ENCODE measurements around the gene LMF1. TPM values are rescaled to one million over a fixed set of nuclear protein-coding genes. Genes with fewer than 3 reads are reported as not detected.

The LMF1 gene
- total RNA-seq, 2 experiments from 2014 or later, result 11.4 to 29.6 TPM

DNA sequence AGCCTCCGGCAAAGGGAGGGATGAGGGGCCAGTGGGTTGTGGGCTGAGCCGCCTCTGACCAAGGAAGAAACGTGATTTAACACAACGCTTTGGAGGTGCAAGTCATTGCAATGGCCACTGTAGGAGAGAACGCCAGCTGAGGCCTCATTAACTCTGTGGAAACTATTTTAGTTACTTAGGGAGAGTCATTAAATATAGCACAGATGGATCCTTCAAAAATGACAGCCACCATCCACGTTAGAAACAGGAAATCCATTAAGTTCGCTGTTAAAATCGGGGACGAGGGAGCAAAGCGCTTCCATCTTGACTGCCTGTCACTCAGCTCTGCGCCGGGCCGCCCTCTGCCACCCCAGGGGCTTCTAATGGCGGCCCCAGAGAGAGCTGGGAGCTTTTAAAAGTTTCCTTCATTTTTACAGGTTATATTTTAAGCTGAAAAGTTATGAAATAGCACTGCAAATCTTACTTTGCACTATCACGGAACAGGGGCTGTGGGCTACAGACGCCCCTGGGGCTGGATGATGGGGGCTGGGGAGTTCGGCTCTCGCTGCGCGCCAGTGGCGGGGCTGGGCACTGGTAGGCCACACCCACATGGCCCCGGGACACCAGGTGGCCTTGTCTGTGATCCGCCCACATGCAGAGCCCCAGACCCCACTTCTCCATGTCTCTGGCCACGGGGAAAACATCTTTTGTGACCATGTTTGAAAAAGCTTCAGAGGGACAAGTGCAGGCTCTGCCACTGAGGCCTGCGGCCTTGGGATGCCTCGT lies 54.6 kb downstream of the LMF1 start:
- DNase-seq (no peak), ATAC-seq (no peak)
- CTCF ChIA-PET, result no interaction called here
- H3K27me3 Mint-ChIP-seq, result no peaks in the 10 kb centered on the region
- no peak overlapping the region for H3K4me3 Mint-ChIP-seq
- no peaks in the 10 kb centered on the region for H3K36me3 Mint-ChIP-seq
- H3K9me3 Mint-ChIP-seq (ENCODE audit: low read depth), result no peaks in the 10 kb centered on the region
- H3K4me1 Mint-ChIP-seq, result no peaks in the 10 kb centered on the region
- no peak overlapping the region for H3K27ac Mint-ChIP-seq

DNA sequence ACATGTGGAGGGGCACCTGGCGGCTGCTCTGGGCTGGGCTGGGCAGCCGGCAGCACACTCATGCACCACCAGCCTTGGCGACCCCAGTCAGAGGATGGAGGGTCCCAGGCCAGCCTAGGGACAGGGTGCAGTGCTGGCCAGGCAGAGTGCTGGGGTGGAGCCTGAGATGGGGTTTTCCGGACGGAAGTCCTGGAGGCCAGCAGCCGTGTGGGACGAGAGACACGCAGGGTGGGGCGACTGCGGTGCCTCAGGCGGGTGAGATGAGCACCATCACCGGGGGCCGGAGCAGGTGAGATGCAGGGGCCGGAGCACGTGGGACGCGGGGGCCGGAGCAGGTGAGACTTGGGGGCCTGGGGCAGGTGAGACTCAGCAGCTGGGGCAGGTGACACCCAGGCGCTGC lies 55.2 kb downstream of the LMF1 start:
- no peaks in the 10 kb centered on the region for H3K9me3 Mint-ChIP-seq (ENCODE audit: low read depth)
- CTCF ChIA-PET, result no interaction called here
- H3K4me1 Mint-ChIP-seq, result no peaks in the 10 kb centered on the region
- no peak overlapping the region for H3K27ac Mint-ChIP-seq
- H3K4me3 Mint-ChIP-seq, result no peak overlapping the region
- DNase-seq (no peak), ATAC-seq (no peak)
- H3K27me3 Mint-ChIP-seq, result no peaks in the 10 kb centered on the region
- H3K36me3 Mint-ChIP-seq, result no peaks in the 10 kb centered on the region

- Mint-ChIP-seq H3K4me3 (no peak overlapping the region), H3K36me3 (peaks cover under 1% of the 10 kb centered on the region), H3K4me1 (no peaks in the 10 kb centered on the region), H3K27ac (no peak overlapping the region), H3K27me3 (no peaks in the 10 kb centered on the region), H3K9me3 (ENCODE audit: low read depth) (no peaks in the 10 kb centered on the region)
- CTCF ChIA-PET, result no interaction called here
- DNase-seq (no peak), ATAC-seq (peak; percentile 27)
Measured at GRCh38 chr16:914440-914839, 56.3 kb downstream of the LMF1 start.

GRCh38 chr16:913817-914439 lies 56.9 kb downstream of the LMF1 start:
- no peak for ATAC-seq
- no peak for DNase-seq
- CTCF ChIA-PET, result no interaction called here
- no peaks in the 10 kb centered on the region for H3K4me1 Mint-ChIP-seq
- no peak overlapping the region for H3K27ac Mint-ChIP-seq
- H3K27me3 Mint-ChIP-seq, result no peaks in the 10 kb centered on the region
- H3K4me3 Mint-ChIP-seq, result no peak overlapping the region
- no peaks in the 10 kb centered on the region for H3K9me3 Mint-ChIP-seq (ENCODE audit: low read depth)
- H3K36me3 Mint-ChIP-seq, result peaks cover 5% of the 10 kb centered on the region

- CTCF ChIA-PET, result no interaction called here
- DNase-seq (no peak), ATAC-seq (no peak)
- H3K36me3 Mint-ChIP-seq, result peaks cover 5% of the 10 kb centered on the region
- no peaks in the 10 kb centered on the region for H3K4me1 Mint-ChIP-seq
- H3K4me3 Mint-ChIP-seq, result no peak overlapping the region
- no peaks in the 10 kb centered on the region for H3K27me3 Mint-ChIP-seq
- H3K27ac Mint-ChIP-seq, result no peak overlapping the region
- H3K9me3 Mint-ChIP-seq (ENCODE audit: low read depth), result no peaks in the 10 kb centered on the region
Measured at GRCh38 chr16:912684-913613, 57.8 kb downstream of the LMF1 start.

DNA sequence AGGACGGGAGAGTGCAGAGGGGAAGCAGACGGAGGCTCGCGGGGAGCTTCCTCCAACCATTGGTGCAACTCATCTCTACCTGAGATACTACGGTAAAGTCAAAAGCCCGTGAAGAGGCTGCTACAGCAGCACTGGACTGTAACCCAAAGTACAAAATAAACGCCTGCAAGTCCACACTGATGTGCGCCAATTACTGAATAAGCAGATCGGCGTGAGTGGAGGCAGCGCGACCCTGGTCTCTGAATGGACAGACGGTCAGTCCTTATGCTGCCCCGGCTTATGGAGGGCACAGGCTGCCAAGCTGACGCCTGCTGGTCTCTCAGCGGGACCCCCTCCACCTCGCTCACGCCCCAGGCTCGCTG lies 58.5 kb downstream of the LMF1 start:
- Mint-ChIP-seq H3K4me1 (no peaks in the 10 kb centered on the region), H3K4me3 (no peak overlapping the region), H3K27me3 (no peaks in the 10 kb centered on the region), H3K9me3 (ENCODE audit: low read depth) (no peaks in the 10 kb centered on the region), H3K27ac (no peak overlapping the region), H3K36me3 (peaks cover 9% of the 10 kb centered on the region)
- no peak for DNase-seq
- CTCF ChIA-PET, result no interaction called here
- no peak for ATAC-seq

- H3K4me1 Mint-ChIP-seq, result no peaks in the 10 kb centered on the region
- ATAC-seq (no peak), DNase-seq (no peak)
- H3K4me3 Mint-ChIP-seq, result no peak overlapping the region
- no peaks in the 10 kb centered on the region for H3K27me3 Mint-ChIP-seq
- H3K27ac Mint-ChIP-seq, result no peak overlapping the region
- CTCF ChIA-PET, result no interaction called here
- peaks cover 9% of the 10 kb centered on the region for H3K36me3 Mint-ChIP-seq
- no peaks in the 10 kb centered on the region for H3K9me3 Mint-ChIP-seq (ENCODE audit: low read depth)
Measured at GRCh38 chr16:911604-912321, 59.0 kb downstream of the LMF1 start.

GRCh38 chr16:911101-911500 lies 59.7 kb downstream of the LMF1 start:
- no peak overlapping the region for H3K27ac Mint-ChIP-seq
- no peaks in the 10 kb centered on the region for H3K27me3 Mint-ChIP-seq
- no peak for DNase-seq
- H3K4me1 Mint-ChIP-seq, result no peaks in the 10 kb centered on the region
- CTCF ChIA-PET, result no interaction called here
- H3K9me3 Mint-ChIP-seq (ENCODE audit: low read depth), result peaks cover 4% of the 10 kb centered on the region
- no peak for ATAC-seq
- H3K4me3 Mint-ChIP-seq, result no peak overlapping the region
- peaks cover 13% of the 10 kb centered on the region for H3K36me3 Mint-ChIP-seq

- no peak for ATAC-seq
- no peaks in the 10 kb centered on the region for H3K27me3 Mint-ChIP-seq
Measured at GRCh38 chr16:910181-910580, 60.6 kb downstream of the LMF1 start.

GRCh38 chr16:909281-910000 lies 61.3 kb downstream of the LMF1 start:
- peaks cover 17% of the 10 kb centered on the region for H3K36me3 Mint-ChIP-seq
- DNase-seq (no peak), ATAC-seq (no peak)
- CTCF ChIA-PET, result no interaction called here
- H3K4me3 Mint-ChIP-seq, result no peak overlapping the region
- no peaks in the 10 kb centered on the region for H3K4me1 Mint-ChIP-seq
- H3K27me3 Mint-ChIP-seq, result no peaks in the 10 kb centered on the region
- no peak overlapping the region for H3K27ac Mint-ChIP-seq
- peaks cover 11% of the 10 kb centered on the region for H3K9me3 Mint-ChIP-seq (ENCODE audit: low read depth)

More at GRCh38 chr16:910181-910580, 60.6 kb downstream of the LMF1 start:
- H3K4me1 Mint-ChIP-seq, result no peaks in the 10 kb centered on the region
- no peak overlapping the region for H3K27ac Mint-ChIP-seq
- H3K36me3 Mint-ChIP-seq, result peaks cover 16% of the 10 kb centered on the region
- no peak overlapping the region for H3K4me3 Mint-ChIP-seq
- H3K9me3 Mint-ChIP-seq (ENCODE audit: low read depth), result peaks cover 8% of the 10 kb centered on the region
- DNase-seq, result no peak
- CTCF ChIA-PET, result no interaction called here

GRCh38 chr16:908526-909155 lies 62.1 kb downstream of the LMF1 start:
- no peak overlapping the region for H3K27ac Mint-ChIP-seq
- peaks cover 11% of the 10 kb centered on the region for H3K9me3 Mint-ChIP-seq (ENCODE audit: low read depth)
- H3K4me1 Mint-ChIP-seq, result no peaks in the 10 kb centered on the region
- DNase-seq (no peak), ATAC-seq (no peak)
- H3K36me3 Mint-ChIP-seq, result peaks cover 17% of the 10 kb centered on the region
- H3K4me3 Mint-ChIP-seq, result no peak overlapping the region
- CTCF ChIA-PET, result no interaction called here
- no peaks in the 10 kb centered on the region for H3K27me3 Mint-ChIP-seq

DNA sequence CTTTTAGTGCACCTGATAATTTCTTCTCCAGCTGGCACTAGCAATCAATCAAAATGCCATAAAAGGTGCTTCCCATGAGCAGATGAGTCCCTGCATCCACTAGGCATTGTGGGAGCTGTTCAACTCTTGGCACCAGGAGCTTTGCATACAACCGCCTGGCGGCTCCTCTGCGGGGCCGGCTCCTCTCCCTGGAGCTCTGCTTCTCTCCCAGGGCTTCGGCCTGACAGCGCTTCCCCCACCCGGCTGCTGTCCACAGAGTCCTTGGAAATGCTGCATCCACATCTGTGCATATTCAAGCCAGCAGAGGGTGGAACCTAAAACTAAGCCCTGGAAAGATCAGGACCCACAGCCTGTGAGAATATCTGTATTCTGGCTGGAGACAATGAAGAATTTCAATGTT lies 62.9 kb downstream of the LMF1 start:
- DNase-seq, result no peak
- CTCF ChIA-PET, result no interaction called here
- Mint-ChIP-seq H3K27me3 (no peaks in the 10 kb centered on the region), H3K27ac (no peak overlapping the region), H3K9me3 (ENCODE audit: low read depth) (peaks cover 11% of the 10 kb centered on the region), H3K4me3 (no peak overlapping the region), H3K4me1 (no peaks in the 10 kb centered on the region), H3K36me3 (peaks cover 17% of the 10 kb centered on the region)
- no peak for ATAC-seq

All from activated CD8-positive, alpha-beta memory T cell treated with anti-CD3 and anti-CD28 coated beads, Interleukin-2, amount 10 ng/mL, durations not matched to agents 7 days and 5 days (primary cell).